Prostate gland (tissue), 2 donors: Measurements from ENCODE around the gene LONRF2. TPM values are rescaled to one million over a fixed set of nuclear protein-coding genes. Genes with fewer than 3 reads are reported as not detected.
"Not testable (repeated sequence)": the region's sequence is repeated elsewhere in the genome, so short reads cannot be mapped to it uniquely, and the experiment has no call there.

Experiments used
- DNase-seq: peaks from one replicate; pipeline ENCODE4 v3.0.0-alpha.2; 2019; ENCODE audit warnings: low spot score
- H3K27ac ChIP-seq, 2 donors: fragments of 200-600 bp; sonication (generic); 2 replicates each; pipeline ENCODE4 v1.5.1; 2017 to 2019
- H3K27me3 ChIP-seq: fragments of 200-600 bp; sonication (generic); replicated peaks from 2 replicates; pipeline ENCODE4 v1.5.1; 2019; ENCODE audit not compliant: insufficient read depth
- H3K36me3 ChIP-seq, 2 donors: fragments of 200-600 bp; sonication (generic); 1 replicate in 1 of 2; 2 replicates in 1 of 2; pipeline versions ENCODE4 v1.5.1 to v1.8.1; 2017 to 2019
- H3K4me1 ChIP-seq: fragments of 200-600 bp; sonication (generic); replicated peaks from 2 replicates; pipeline ENCODE4 v1.5.1; 2019
- H3K4me3 ChIP-seq, 2 donors: fragments of 200-600 bp; sonication (generic); 2 replicates each; pipeline ENCODE4 v1.5.1; 2017 to 2019
- H3K9me3 ChIP-seq: fragments of 200-600 bp; sonication (generic); 2 replicates; pipeline ENCODE4 v1.5.1; 2017
- POLR2A ChIP-seq: fragments of 450-650 bp; IDR thresholded peaks from one replicate; pipeline ENCODE4 v1.6.1; 2016; ENCODE audit warnings: antibody characterized with exemption, mild to moderate bottlenecking
- POLR2AphosphoS5 ChIP-seq: sonication (generic); formaldehyde crosslinking; IDR thresholded peaks from one replicate; pipeline ENCODE4 v1.6.1; 2017; ENCODE audit warnings: antibody characterized with exemption
- WGBS: methylation state at CpG from one replicate; pipeline ENCODE4 v1.1.5; 2018; 5-methylcytosine and 5-hydroxymethylcytosine counted together
- intact Hi-C: fragments of 100-400 bp; cut with DNase I; formaldehyde crosslinking; loops from one replicate; pipeline ENCODE4 v1.14.2; 2022
- total RNA-seq, 2 donors: library from RNA; depleted of rRNA; stranded (reverse); fragments of >200 nt; gene quantifications; one replicate each; pipeline ENCODE4 v1.1.0, GENCODE V29; 2016
- TF ChIP-seq, protein P1 (sequence below), 4 experiments: fragments of 200-600 bp in 2 of 4; fragments of 450-650 bp in 2 of 4; sonication (generic) in 2 of 4; IDR thresholded peaks; 1 replicate in 3 of 4; 2 replicates in 1 of 4; pipeline ENCODE4 v1.5.1; 2016 to 2019; ENCODE audit warnings: antibody characterized with exemption in 4 of 4, mild to moderate bottlenecking in 2 of 4, moderate library complexity in 2 of 4

Gene LONRF2
- total RNA-seq, 2 donors from 2014 or later = 8.2 to 20.4 TPM

DNA sequence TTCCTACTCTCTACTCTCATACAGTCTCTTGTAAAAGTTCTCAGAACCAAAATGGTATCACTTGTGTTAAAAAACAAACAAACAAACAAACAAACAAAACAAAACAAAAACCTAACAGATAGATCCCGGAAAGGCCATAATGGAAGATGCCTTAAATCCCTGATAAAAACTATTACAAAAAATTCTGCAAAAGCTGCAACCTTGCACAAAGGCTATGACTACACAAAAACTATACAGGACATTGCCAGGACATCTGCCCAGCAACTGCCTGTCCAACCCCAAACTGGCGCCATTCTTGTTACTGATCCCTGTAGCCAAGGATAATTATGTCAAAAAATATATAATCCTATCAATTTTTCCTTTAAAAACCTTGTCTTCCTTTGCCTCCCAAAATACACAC lies 36.3 kb upstream of the LONRF2 start:
- intact Hi-C loops = no loop called here

DNA sequence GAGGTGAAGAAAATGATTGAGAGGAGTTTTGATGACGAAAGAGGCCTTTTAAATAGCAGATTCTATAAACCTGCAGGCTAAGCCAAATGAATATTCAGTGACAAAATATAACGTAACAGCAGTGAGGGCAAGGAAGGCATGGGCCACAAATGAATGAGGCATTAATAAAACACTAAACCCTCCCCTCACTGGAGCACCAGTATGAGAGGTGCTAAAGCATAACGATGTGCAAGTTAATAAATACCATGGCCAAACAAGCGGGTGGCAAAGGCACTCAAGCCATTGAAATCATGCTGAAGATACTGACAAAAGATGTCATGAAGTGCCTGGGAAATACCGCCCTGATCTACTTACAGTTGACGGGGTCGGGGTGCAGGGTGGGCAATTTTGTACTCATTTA lies 30.2 kb upstream of the LONRF2 start:
- no peaks in the 10 kb centered on the region for H3K36me3 ChIP-seq
- no peaks in the 10 kb centered on the region for H3K4me1 ChIP-seq
- no peak overlapping the region for H3K27ac ChIP-seq
- intact Hi-C loops = no loop called here
- DNase-seq = no peak
- no peaks in the 10 kb centered on the region for H3K27me3 ChIP-seq
- no peaks in the 10 kb centered on the region for H3K9me3 ChIP-seq
- WGBS = 78% methylated on average over 7 of the region's 7 CpGs
- TF ChIP-seq POLR2A (no peak), POLR2AphosphoS5 (no peak)
- TF ChIP-seq, protein P1, sequence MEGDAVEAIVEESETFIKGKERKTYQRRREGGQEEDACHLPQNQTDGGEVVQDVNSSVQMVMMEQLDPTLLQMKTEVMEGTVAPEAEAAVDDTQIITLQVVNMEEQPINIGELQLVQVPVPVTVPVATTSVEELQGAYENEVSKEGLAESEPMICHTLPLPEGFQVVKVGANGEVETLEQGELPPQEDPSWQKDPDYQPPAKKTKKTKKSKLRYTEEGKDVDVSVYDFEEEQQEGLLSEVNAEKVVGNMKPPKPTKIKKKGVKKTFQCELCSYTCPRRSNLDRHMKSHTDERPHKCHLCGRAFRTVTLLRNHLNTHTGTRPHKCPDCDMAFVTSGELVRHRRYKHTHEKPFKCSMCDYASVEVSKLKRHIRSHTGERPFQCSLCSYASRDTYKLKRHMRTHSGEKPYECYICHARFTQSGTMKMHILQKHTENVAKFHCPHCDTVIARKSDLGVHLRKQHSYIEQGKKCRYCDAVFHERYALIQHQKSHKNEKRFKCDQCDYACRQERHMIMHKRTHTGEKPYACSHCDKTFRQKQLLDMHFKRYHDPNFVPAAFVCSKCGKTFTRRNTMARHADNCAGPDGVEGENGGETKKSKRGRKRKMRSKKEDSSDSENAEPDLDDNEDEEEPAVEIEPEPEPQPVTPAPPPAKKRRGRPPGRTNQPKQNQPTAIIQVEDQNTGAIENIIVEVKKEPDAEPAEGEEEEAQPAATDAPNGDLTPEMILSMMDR (IDR thresholded peaks at IDR 0.05) = no peak
- H3K4me3 ChIP-seq = no peak overlapping the region

More for the DNA sequence above, 36.3 kb upstream of the LONRF2 start:
- 96% methylated on average over 2 of the region's 2 CpGs for WGBS
- H3K27ac ChIP-seq = no peak overlapping the region
- no peak for DNase-seq
- no peaks in the 10 kb centered on the region for H3K36me3 ChIP-seq
- TF ChIP-seq, protein P1 (IDR thresholded peaks at IDR 0.05) = no peak
- H3K9me3 ChIP-seq = no peaks in the 10 kb centered on the region
- no peaks in the 10 kb centered on the region for H3K27me3 ChIP-seq
- no peak overlapping the region for H3K4me3 ChIP-seq
- H3K4me1 ChIP-seq = no peaks in the 10 kb centered on the region

DNA sequence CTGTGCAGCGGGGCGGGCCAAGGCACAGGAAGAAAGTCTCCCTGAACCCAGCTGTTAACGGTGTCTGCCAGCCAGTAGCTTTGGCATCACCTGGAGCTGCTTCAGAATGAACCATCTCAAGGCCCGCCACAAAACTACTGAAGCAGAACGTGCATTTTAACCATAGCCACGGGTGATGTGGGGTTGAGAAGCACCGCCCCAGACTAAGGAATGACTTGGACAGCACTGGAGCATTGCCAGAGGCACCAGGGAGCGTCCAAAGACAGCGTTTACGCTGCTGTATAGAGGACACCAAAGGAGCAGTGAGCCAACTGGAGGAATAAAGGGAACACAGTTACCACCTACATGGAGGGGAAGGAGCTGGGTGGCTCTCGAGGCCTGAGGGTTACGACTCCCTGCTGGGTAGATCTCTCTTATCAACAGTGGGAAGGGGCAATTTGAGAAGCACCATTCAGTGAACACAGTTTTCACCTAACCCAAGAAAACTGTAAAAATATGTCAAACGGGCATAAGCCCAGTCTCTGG lies 28.4 kb upstream of the LONRF2 start:
- DNase-seq = no peak
- no peaks in the 10 kb centered on the region for H3K4me1 ChIP-seq
- 54% methylated on average over 13 of the region's 13 CpGs for WGBS
- no peak overlapping the region for H3K27ac ChIP-seq
- H3K36me3 ChIP-seq = no peaks in the 10 kb centered on the region
- intact Hi-C loops = no loop called here
- TF ChIP-seq POLR2A (no peak), POLR2AphosphoS5 (no peak)
- TF ChIP-seq, protein P1 (IDR thresholded peaks at IDR 0.05) = no peak
- no peak overlapping the region for H3K4me3 ChIP-seq
- no peaks in the 10 kb centered on the region for H3K27me3 ChIP-seq
- no peaks in the 10 kb centered on the region for H3K9me3 ChIP-seq

DNA sequence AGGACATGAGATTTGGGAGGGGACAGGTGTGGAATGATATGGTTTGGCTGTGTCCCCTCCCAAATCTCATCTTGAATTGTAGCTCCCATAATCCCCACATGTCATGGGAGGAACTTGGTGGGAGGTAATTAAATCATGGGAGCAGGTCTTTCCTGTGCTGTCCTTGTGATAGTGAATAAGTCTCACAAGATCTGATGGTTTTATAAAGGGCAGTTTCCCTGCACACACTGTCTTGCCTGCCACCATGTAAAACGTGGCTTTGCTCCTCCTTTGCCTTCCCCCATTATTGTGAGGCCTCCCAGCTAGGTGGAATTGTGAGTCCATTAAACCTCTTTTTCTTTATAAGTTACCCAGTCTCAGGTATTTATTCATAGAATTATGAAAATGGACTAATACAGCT lies 22.8 kb upstream of the LONRF2 start:
- H3K27me3 ChIP-seq, H3K4me1 ChIP-seq, H3K9me3 ChIP-seq, H3K36me3 ChIP-seq, intact Hi-C loops, DNase-seq, H3K27ac ChIP-seq, H3K4me3 ChIP-seq: not testable (repeated sequence)
- WGBS = 33% methylated on average over 1 of the region's 1 CpG

DNA sequence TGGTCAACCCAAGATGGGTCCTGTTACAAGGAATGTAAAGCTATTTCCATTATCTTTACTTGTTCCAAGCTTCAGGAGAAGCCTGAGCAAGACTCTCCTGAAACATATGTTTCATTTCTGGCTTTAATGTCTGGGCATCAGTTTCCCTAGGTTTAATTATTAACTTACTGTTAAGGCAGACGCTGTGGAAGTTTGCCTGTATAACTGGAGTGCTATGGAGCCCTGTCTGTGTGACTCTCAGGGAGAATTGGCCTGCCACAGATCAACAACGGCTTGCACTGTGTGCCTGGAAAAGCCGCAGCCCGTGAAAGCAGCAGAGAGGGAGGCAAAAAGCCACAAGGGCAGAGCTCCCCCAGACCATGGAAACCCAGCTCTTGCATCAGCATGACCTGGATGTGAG lies 22.1 kb upstream of the LONRF2 start:
- TF ChIP-seq POLR2AphosphoS5 (no peak), POLR2A (no peak)
- TF ChIP-seq, protein P1 (IDR thresholded peaks at IDR 0.05) = no peak
- WGBS = 62% methylated on average over 4 of the region's 4 CpGs
- Histone ChIP-seq H3K9me3 (no peaks in the 10 kb centered on the region), H3K27me3 (no peaks in the 10 kb centered on the region), H3K36me3 (no peaks in the 10 kb centered on the region), H3K4me3 (no peak overlapping the region), H3K27ac (no peak overlapping the region), H3K4me1 (no peaks in the 10 kb centered on the region)
- DNase-seq = no peak
- intact Hi-C loops = no loop called here

DNA sequence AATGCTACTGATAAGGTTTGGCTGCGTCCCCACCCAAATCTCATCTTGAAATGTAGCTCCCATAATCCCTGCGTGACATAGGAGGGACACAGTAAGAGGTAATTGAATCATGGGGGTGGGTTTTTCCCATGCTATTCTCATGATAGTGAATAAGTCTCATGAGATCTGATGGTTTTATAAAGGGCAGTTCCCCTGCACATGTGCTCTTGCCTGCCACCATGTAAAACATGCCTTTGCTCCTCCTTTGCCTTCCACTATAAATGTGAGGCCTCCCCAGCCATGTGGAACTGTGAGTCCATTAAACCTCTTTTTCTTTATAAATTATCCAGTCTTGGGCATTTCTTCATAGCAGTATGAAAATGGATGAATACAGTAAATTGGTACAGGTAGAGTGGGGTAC lies 20.2 kb upstream of the LONRF2 start:
- not testable (repeated sequence) for DNase-seq
- WGBS = 98% methylated on average over 2 of the region's 2 CpGs

More for the DNA sequence above, 20.2 kb upstream of the LONRF2 start:
- H3K4me1 ChIP-seq, H3K4me3 ChIP-seq, H3K36me3 ChIP-seq, H3K27ac ChIP-seq, intact Hi-C loops, H3K27me3 ChIP-seq, H3K9me3 ChIP-seq: not testable (repeated sequence)
